Measurements from ENCODE around the gene FBN1.

GRCh38 chr15:48427960-48428547, 217.5 kb downstream of the FBN1 start:
- no peak for TF ChIP-seq EZH2phosphoT487 (IDR thresholded peaks at IDR 0.05; ENCODE audit: low read depth)
- TF ChIP-seq, protein P1, sequence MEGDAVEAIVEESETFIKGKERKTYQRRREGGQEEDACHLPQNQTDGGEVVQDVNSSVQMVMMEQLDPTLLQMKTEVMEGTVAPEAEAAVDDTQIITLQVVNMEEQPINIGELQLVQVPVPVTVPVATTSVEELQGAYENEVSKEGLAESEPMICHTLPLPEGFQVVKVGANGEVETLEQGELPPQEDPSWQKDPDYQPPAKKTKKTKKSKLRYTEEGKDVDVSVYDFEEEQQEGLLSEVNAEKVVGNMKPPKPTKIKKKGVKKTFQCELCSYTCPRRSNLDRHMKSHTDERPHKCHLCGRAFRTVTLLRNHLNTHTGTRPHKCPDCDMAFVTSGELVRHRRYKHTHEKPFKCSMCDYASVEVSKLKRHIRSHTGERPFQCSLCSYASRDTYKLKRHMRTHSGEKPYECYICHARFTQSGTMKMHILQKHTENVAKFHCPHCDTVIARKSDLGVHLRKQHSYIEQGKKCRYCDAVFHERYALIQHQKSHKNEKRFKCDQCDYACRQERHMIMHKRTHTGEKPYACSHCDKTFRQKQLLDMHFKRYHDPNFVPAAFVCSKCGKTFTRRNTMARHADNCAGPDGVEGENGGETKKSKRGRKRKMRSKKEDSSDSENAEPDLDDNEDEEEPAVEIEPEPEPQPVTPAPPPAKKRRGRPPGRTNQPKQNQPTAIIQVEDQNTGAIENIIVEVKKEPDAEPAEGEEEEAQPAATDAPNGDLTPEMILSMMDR (IDR thresholded peaks at IDR 0.05; ENCODE audit: low read depth, low read length) = no peak
